ENCODE results near the gene ZPBP. TPM values are rescaled to one million over a fixed set of nuclear protein-coding genes. Genes with fewer than 3 reads are reported as not detected.

The ZPBP gene
- polyA plus RNA-seq, 2 of the 4 experiments (the other 2 are of a cell fraction): not detected

GRCh38 chr7:49974035-49974434 lies 119.0 kb downstream of the ZPBP start (continued):
- TF ChIP-seq REST (IDR thresholded peaks at IDR 0.05): no peak
- TF ChIP-seq HDAC2 (IDR thresholded peaks at IDR 0.05): no peak
- no peak for TF ChIP-seq HOXB13 (CRISPR knock-in tag; IDR thresholded peaks at IDR 0.05; ENCODE audit: low read depth)
- no peak for TF ChIP-seq BCL3 (IDR thresholded peaks at IDR 0.05)
- TF ChIP-seq HOXA7 (CRISPR knock-in tag; IDR thresholded peaks at IDR 0.05): no peak
- no peak for TF ChIP-seq TP53 (CRISPR knock-in tag; IDR thresholded peaks at IDR 0.05)

- TF ChIP-seq EHF (CRISPR knock-in tag; IDR thresholded peaks at IDR 0.05): no peak
- no peak for TF ChIP-seq CBX8 (IDR thresholded peaks at IDR 0.05)
- no peak for TF ChIP-seq RCOR1 (IDR thresholded peaks at IDR 0.05; ENCODE audit: low read depth, low read length)
- TF ChIP-seq HOXB5 (CRISPR knock-in tag; IDR thresholded peaks at IDR 0.05): no peak
- no peak for TF ChIP-seq HOXA7 (CRISPR knock-in tag; IDR thresholded peaks at IDR 0.05)
- no peak for TF ChIP-seq ATOH8 (CRISPR knock-in tag; IDR thresholded peaks at IDR 0.05; ENCODE audit: low read depth)
- no peak for TF ChIP-seq KDM5A (IDR thresholded peaks at IDR 0.05)
- TF ChIP-seq CHD4 (IDR thresholded peaks at IDR 0.05; ENCODE audit: borderline replicate concordance): no peak
- TF ChIP-seq KDM1A (IDR thresholded peaks at IDR 0.05; ENCODE audit: low read depth): no peak
- no peak for TF ChIP-seq EHMT2 (IDR thresholded peaks at IDR 0.05; ENCODE audit: low read depth)
- no peak for TF ChIP-seq HDAC2 (IDR thresholded peaks at IDR 0.05)
- TF ChIP-seq USF2 (IDR thresholded peaks at IDR 0.05): no peak
- no peak for TF ChIP-seq FOSB (CRISPR knock-in tag; IDR thresholded peaks at IDR 0.05)
- TF ChIP-seq E2F6 (IDR thresholded peaks at IDR 0.05; ENCODE audit: borderline replicate concordance, low read depth): no peak
- TF ChIP-seq MAX (IDR thresholded peaks at IDR 0.05): no peak
- TF ChIP-seq ZC3H11A (IDR thresholded peaks at IDR 0.05): no peak
- no peak for TF ChIP-seq HES2 (IDR thresholded peaks at IDR 0.05)
- TF ChIP-seq SMC3 (IDR thresholded peaks at IDR 0.05): no peak
- TF ChIP-seq NPAS2 (CRISPR knock-in tag; IDR thresholded peaks at IDR 0.05; ENCODE audit: borderline replicate concordance): no peak
- ATAC-seq: no peak
- POLR2A ChIA-PET: no interaction called here
Measured at GRCh38 chr7:49937608-49938007, 155.4 kb downstream of the ZPBP start.

More at GRCh38 chr7:49937608-49938007, 155.4 kb downstream of the ZPBP start:
- 7% methylated on average over 2 of the region's 2 CpGs for WGBS (ENCODE audit: missing lambda C conversion rate)
- H3K4me3 ChIP-seq: no peak overlapping the region
- H3K4me1 ChIP-seq: no peaks in the 10 kb centered on the region
- no peak overlapping the region for H3K27ac ChIP-seq
- no peak overlapping the region for H3K4me2 ChIP-seq
- DNase-seq (ENCODE audit: low read depth in 1 of 2, low spot score in 1 of 2) (no peak), FAIRE-seq (no peak)
- CTCF ChIA-PET: no interaction called here
- H3K9me3 ChIP-seq: no peaks in the 10 kb centered on the region

All from A549 (cell line).